Stomach (tissue), 9 donors: Measurements from ENCODE around the gene IQGAP2. TPM values are rescaled to one million over a fixed set of nuclear protein-coding genes. Genes with fewer than 3 reads are reported as not detected.

Experiments used
- DNase-seq, 2 donors: peaks; one replicate each; pipeline versions ENCODE4 v3.0.0 to v3.0.0-alpha.2; 2013 to 2019
- H3K27ac ChIP-seq, 5 donors: fragments of 200-600 bp in 4 of 5; sonication (generic) in 4 of 5; one replicate each; pipeline ENCODE4 v1.5.1; 2013 to 2019; ENCODE audit warnings: mild to moderate bottlenecking in 1 of 5, moderate library complexity in 1 of 5
- H3K27me3 ChIP-seq, 3 donors: fragments of 200-600 bp; sonication (generic); one replicate each; pipeline ENCODE4 v1.5.1; 2017 to 2019; ENCODE audit warnings: mixed run types in 1 of 3
- H3K36me3 ChIP-seq, 4 donors: fragments of 200-600 bp; sonication (generic); 1 replicate in 3 of 4; 2 replicates in 1 of 4; pipeline ENCODE4 v1.5.1; 2016 to 2019
- H3K4me1 ChIP-seq, 4 donors: fragments of 200-600 bp; sonication (generic); one replicate each; pipeline ENCODE4 v1.5.1; 2016 to 2019
- H3K4me3 ChIP-seq, 4 donors: fragments of 200-600 bp; sonication (generic) in 3 of 4; one replicate each; pipeline ENCODE4 v1.5.1; 2016 to 2019; ENCODE audit warnings: mild to moderate bottlenecking in 1 of 4
- H3K9me3 ChIP-seq, 4 donors: fragments of 200-600 bp; sonication (generic); one replicate each; pipeline ENCODE4 v1.5.1; 2016 to 2019
- CTCF ChIP-seq, 7 experiments: fragments of 450-650 bp in 4 of 7; fragments of 200-600 bp in 3 of 7; sonication (generic) in 3 of 7; IDR thresholded peaks; one replicate each; pipeline ENCODE4 v1.5.1; 2016 to 2019; ENCODE audit warnings: antibody characterized with exemption in 7 of 7, control low read depth in 2 of 7, mild to moderate bottlenecking in 1 of 7
- EP300 ChIP-seq: sonication (generic); formaldehyde crosslinking; IDR thresholded peaks from one replicate; pipeline ENCODE4 v1.6.1; 2017; ENCODE audit warnings: antibody characterized with exemption
- POLR2A ChIP-seq, 4 donors: fragments of 450-650 bp; IDR thresholded peaks; one replicate each; pipeline ENCODE4 v1.6.1; 2016; ENCODE audit warnings: antibody characterized with exemption in 4 of 4, control low read depth in 2 of 4, mild to moderate bottlenecking in 1 of 4, moderate library complexity in 1 of 4
- POLR2AphosphoS5 ChIP-seq, 3 donors: sonication (generic); formaldehyde crosslinking; IDR thresholded peaks; one replicate each; pipeline ENCODE4 v1.6.1; 2016; ENCODE audit warnings: antibody characterized with exemption in 3 of 3
- WGBS, 5 donors: extraction: QIAGEN DNeasy Blood & Tissue Kit in 3 of 5; methylation state at CpG; one replicate each; pipeline versions ENCODE4 v1.1.5 to v1.1.7; 2013 to 2018; 5-methylcytosine and 5-hydroxymethylcytosine counted together
- intact Hi-C: fragments of 100-400 bp; cut with DNase I; formaldehyde crosslinking; loops from one replicate; pipeline ENCODE4 v1.15.1; 2023; ENCODE audit warnings: low total_unique reads
- polyA plus RNA-seq, 3 donors: library from polyadenylated mRNA; stranded (reverse); fragments of 200-250 nt; gene quantifications; one replicate each; pipeline ENCODE4 v1.2.3, GENCODE V29; 2013
- total RNA-seq, 5 donors: library from RNA; depleted of rRNA; stranded (reverse); fragments of >200 nt; gene quantifications; one replicate each; pipeline versions ENCODE4 v1.1.0 to v1.2.3, GENCODE V29; 2014 to 2016
- donor health status: healthy with polysubstance abuse.
- donor health status: Bipolar disorder and iron deficiency.
- donor health status: healthy.

The IQGAP2 gene
- total and polyA plus RNA-seq, 8 donors: 11.5 to 122 (median 42.1) TPM

GRCh38 chr5:76443066-76443800 is 40.1 kb downstream of the IQGAP2 start:
- peaks cover 0 to 4% (median 0%) of the 10 kb centered on the region in 4 donors for H3K36me3 ChIP-seq
- DNase-seq: peak; percentile 44 to 49
- H3K4me1 ChIP-seq: peaks cover 0 to 14% (median 6%) of the 10 kb centered on the region in 4 donors
- intact Hi-C loops: no loop called here
- H3K27ac ChIP-seq: no peak overlapping the region
- WGBS, 5 donors: 45 to 67% (median 59%) methylated on average over 4 of the region's 4 CpGs
- no peaks in the 10 kb centered on the region for H3K9me3 ChIP-seq
- TF ChIP-seq POLR2AphosphoS5 (IDR thresholded peaks at IDR 0.05) (no peak), EP300 (no peak), CTCF (IDR thresholded peaks at IDR 0.05) (no peak), POLR2A (IDR thresholded peaks at IDR 0.05) (no peak)
- no peak overlapping the region for H3K4me3 ChIP-seq
- no peaks in the 10 kb centered on the region for H3K27me3 ChIP-seq

GRCh38 chr5:76445063-76445462 is 42.0 kb downstream of the IQGAP2 start:
- no peaks in the 10 kb centered on the region for H3K9me3 ChIP-seq
- TF ChIP-seq POLR2A (IDR thresholded peaks at IDR 0.05): no peak
- TF ChIP-seq POLR2AphosphoS5 (IDR thresholded peaks at IDR 0.05): no peak
- no peak for TF ChIP-seq CTCF (IDR thresholded peaks at IDR 0.05)
- no peak for TF ChIP-seq EP300
- intact Hi-C loops: no loop called here
- H3K4me1 ChIP-seq: peaks cover 6 to 23% (median 15%) of the 10 kb centered on the region in 4 donors
- no peak for DNase-seq
- H3K27me3 ChIP-seq: no peaks in the 10 kb centered on the region
- WGBS, 5 donors: 73 to 87% (median 76%) methylated on average over 4 of the region's 4 CpGs
- no peak overlapping the region for H3K27ac ChIP-seq
- H3K4me3 ChIP-seq: no peak overlapping the region
- H3K36me3 ChIP-seq: peaks cover 0 to 9% (median 0%) of the 10 kb centered on the region in 4 donors

- peaks cover 11 to 31% (median 23%) of the 10 kb centered on the region in 4 donors for H3K4me1 ChIP-seq
- H3K27ac ChIP-seq: no peak overlapping the region
- H3K36me3 ChIP-seq: peaks cover 0 to 9% (median 0%) of the 10 kb centered on the region in 4 donors
- DNase-seq: no peak
- no peak for TF ChIP-seq POLR2AphosphoS5 (IDR thresholded peaks at IDR 0.05)
- TF ChIP-seq POLR2A (IDR thresholded peaks at IDR 0.05): no peak
- TF ChIP-seq CTCF (IDR thresholded peaks at IDR 0.05): no peak
- no peak for TF ChIP-seq EP300
- no peak overlapping the region for H3K4me3 ChIP-seq
- no peaks in the 10 kb centered on the region for H3K9me3 ChIP-seq
- intact Hi-C loops: no loop called here
- 85 to 93% (median 90%) methylated on average over 5 of the region's 5 CpGs for WGBS, 5 donors
- no peaks in the 10 kb centered on the region for H3K27me3 ChIP-seq
Measured at GRCh38 chr5:76445830-76446229, 42.7 kb downstream of the IQGAP2 start.

GRCh38 chr5:76446776-76447175 is 43.7 kb downstream of the IQGAP2 start:
- H3K9me3 ChIP-seq: no peaks in the 10 kb centered on the region
- H3K4me3 ChIP-seq: no peak overlapping the region
- no peak for DNase-seq
- peaks cover 0 to 9% (median 0%) of the 10 kb centered on the region in 4 donors for H3K36me3 ChIP-seq
- 83 to 92% (median 89%) methylated on average over 6 of the region's 6 CpGs for WGBS, 5 donors
- intact Hi-C loops: no loop called here
- no peaks in the 10 kb centered on the region for H3K27me3 ChIP-seq
- no peak overlapping the region for H3K27ac ChIP-seq
- TF ChIP-seq POLR2A (IDR thresholded peaks at IDR 0.05) (no peak), EP300 (no peak), POLR2AphosphoS5 (IDR thresholded peaks at IDR 0.05) (no peak)
- H3K4me1 ChIP-seq: peaks cover 11 to 41% (median 28%) of the 10 kb centered on the region in 4 donors

GRCh38 chr5:76449606-76450005 is 46.5 kb downstream of the IQGAP2 start:
- intact Hi-C loops: no loop called here
- no peak for TF ChIP-seq CTCF (IDR thresholded peaks at IDR 0.05)
- WGBS, 5 donors: 5 to 29% (median 14%) methylated on average over 2 of the region's 2 CpGs

More at GRCh38 chr5:76449606-76450005, 46.5 kb downstream of the IQGAP2 start:
- peaks cover 11 to 32% (median 22%) of the 10 kb centered on the region in 4 donors for H3K4me1 ChIP-seq
- no peak overlapping the region for H3K4me3 ChIP-seq
- no peak for DNase-seq
- peaks cover 0 to 9% (median 0%) of the 10 kb centered on the region in 4 donors for H3K36me3 ChIP-seq
- H3K9me3 ChIP-seq: no peaks in the 10 kb centered on the region
- peak overlapping the region in 1 of 5 donors; percentile 12 for H3K27ac ChIP-seq
- H3K27me3 ChIP-seq: no peaks in the 10 kb centered on the region
